Neural cell (in vitro differentiated cells): ENCODE data around the gene PDE8A. TPM values are rescaled to one million over a fixed set of nuclear protein-coding genes. Genes with fewer than 3 reads are reported as not detected.

ENCODE experiments used
- H2AFZ ChIP-seq: fragments of 200-600, 300-800 bp; sonication (generic), shearing (Covaris generic); 2 replicates; pipeline ENCODE4 v1.6.0; 2014; ENCODE audit warnings: low read depth, mild to moderate bottlenecking, antibody characterized with exemption, low read length, moderate library complexity
- H3F3A ChIP-seq: fragments of 200-600 bp; shearing (Covaris generic); 2 replicates; pipeline ENCODE4 v1.6.1; 2016; ENCODE audit warnings: mild to moderate bottlenecking, moderate library complexity, mixed read lengths, antibody characterized with exemption, low read length; ENCODE audit not compliant: insufficient read depth, poor library complexity, severe bottlenecking
- H3K27ac ChIP-seq: fragments of 200-600, 300-800 bp; sonication (generic), shearing (Covaris generic); 2 replicates; pipeline ENCODE4 v1.5.1; 2014; ENCODE audit warnings: mild to moderate bottlenecking, low read length, moderate library complexity
- H3K27me3 ChIP-seq: fragments of 300-800, 200-600 bp; sonication (generic), shearing (Covaris generic); 2 replicates; pipeline ENCODE4 v1.6.0; 2014; ENCODE audit warnings: mild to moderate bottlenecking, low read depth, low read length, moderate library complexity; ENCODE audit not compliant: insufficient read depth
- H3K36me3 ChIP-seq: fragments of 300-800, 200-600 bp; sonication (generic), shearing (Covaris generic); 2 replicates; pipeline ENCODE4 v1.5.1; 2014; ENCODE audit warnings: mild to moderate bottlenecking, antibody characterized with exemption, low read length, moderate library complexity; ENCODE audit not compliant: insufficient read depth
- H3K4me2 ChIP-seq: fragments of 300-800, 200-600 bp; sonication (generic), shearing (Covaris generic); 2 replicates; pipeline ENCODE4 v1.6.0; 2014; ENCODE audit warnings: mild to moderate bottlenecking, low read length
- H3K4me3 ChIP-seq: fragments of 300-800, 200-600 bp; sonication (generic), shearing (Covaris generic); 2 replicates; pipeline ENCODE4 v1.5.1; 2014; ENCODE audit warnings: mild to moderate bottlenecking, low read length, moderate library complexity
- H3K79me2 ChIP-seq: fragments of 200-600 bp; shearing (Covaris generic); replicated peaks from 2 replicates; pipeline ENCODE4 v1.6.0; 2014; ENCODE audit warnings: mild to moderate bottlenecking, low read length, moderate library complexity; ENCODE audit not compliant: insufficient read depth
- H3K9ac ChIP-seq: fragments of 300-800, 200-600 bp; sonication (generic), shearing (Covaris generic); 2 replicates; pipeline ENCODE4 v1.6.1; 2016; ENCODE audit warnings: mild to moderate bottlenecking, low read length, mixed read lengths
- H3K9me2 ChIP-seq: fragments of 200-600 bp; shearing (Covaris generic); 2 replicates; pipeline ENCODE4 v1.6.1; 2016; ENCODE audit warnings: mild to moderate bottlenecking, low read length, mixed read lengths; ENCODE audit not compliant: insufficient read depth
- H3K9me3 ChIP-seq: fragments of 200-600, 300-800 bp; sonication (generic), shearing (Covaris generic); 2 replicates; pipeline ENCODE4 v1.6.1; 2016; ENCODE audit warnings: mild to moderate bottlenecking, mixed run types, low read length, moderate library complexity, mixed read lengths
- H4K20me1 ChIP-seq: fragments of 200-600 bp; shearing (Covaris generic); 2 replicates; pipeline ENCODE4 v1.6.1; 2016; ENCODE audit warnings: mild to moderate bottlenecking, mixed run types; ENCODE audit not compliant: insufficient read depth
- EP300 ChIP-seq: fragments of 450-650 bp; conservative IDR thresholded peaks from 2 replicates; pipeline ENCODE4 v1.6.1; 2014; ENCODE audit warnings: antibody characterized with exemption, mild to moderate bottlenecking, moderate library complexity; ENCODE audit not compliant: poor library complexity, severe bottlenecking
- EZH2 ChIP-seq: fragments of 200-600, 300-800 bp; shearing (Covaris generic), sonication (generic); IDR thresholded peaks from 2 replicates; pipeline ENCODE4 v1.6.1; 2014; ENCODE audit warnings: antibody characterized with exemption, low read length, borderline replicate concordance, mild to moderate bottlenecking; ENCODE audit not compliant: insufficient read depth, poor library complexity, severe bottlenecking
- MXI1 ChIP-seq: fragments of 450-650 bp; conservative IDR thresholded peaks from 2 replicates; pipeline ENCODE4 v1.6.1; 2014; ENCODE audit warnings: antibody characterized with exemption, mild to moderate bottlenecking; ENCODE audit not compliant: poor library complexity, severe bottlenecking
- POLR2AphosphoS5 ChIP-seq: IDR thresholded peaks from 2 replicates; pipeline ENCODE4 v1.6.1; 2012
- RAD21 ChIP-seq: fragments of 450-650 bp; conservative IDR thresholded peaks from 2 replicates; pipeline ENCODE4 v1.6.1; 2014; ENCODE audit warnings: antibody characterized with exemption, mild to moderate bottlenecking, moderate library complexity
- SMC3 ChIP-seq: fragments of 450-650 bp; conservative IDR thresholded peaks from 2 replicates; pipeline ENCODE4 v1.6.1; 2014; ENCODE audit warnings: antibody characterized with exemption, mild to moderate bottlenecking, moderate library complexity; ENCODE audit not compliant: poor library complexity
- TAF1 ChIP-seq: IDR thresholded peaks from 2 replicates; pipeline ENCODE4 v1.6.1; 2012; ENCODE audit warnings: low read depth
- polyA plus RNA-seq: library from polyadenylated mRNA; depleted of rRNA; stranded (reverse); fragments of >200 nt; gene quantifications from 2 replicates; pipeline ENCODE4 v1.2.3, GENCODE V29; 2014
- TF ChIP-seq, protein P1 (sequence below): fragments of 450-650 bp; IDR thresholded peaks from 2 replicates; pipeline ENCODE4 v1.5.1; 2014; ENCODE audit warnings: antibody characterized with exemption, mild to moderate bottlenecking, moderate library complexity; ENCODE audit not compliant: poor library complexity, severe bottlenecking
- TF ChIP-seq, protein P2 (sequence below): IDR thresholded peaks from 2 replicates; pipeline ENCODE4 v1.6.1; 2012; ENCODE audit warnings: borderline replicate concordance

The PDE8A gene
- polyA plus RNA-seq, 1 donor from 2014 or later, result 13.2 TPM

DNA sequence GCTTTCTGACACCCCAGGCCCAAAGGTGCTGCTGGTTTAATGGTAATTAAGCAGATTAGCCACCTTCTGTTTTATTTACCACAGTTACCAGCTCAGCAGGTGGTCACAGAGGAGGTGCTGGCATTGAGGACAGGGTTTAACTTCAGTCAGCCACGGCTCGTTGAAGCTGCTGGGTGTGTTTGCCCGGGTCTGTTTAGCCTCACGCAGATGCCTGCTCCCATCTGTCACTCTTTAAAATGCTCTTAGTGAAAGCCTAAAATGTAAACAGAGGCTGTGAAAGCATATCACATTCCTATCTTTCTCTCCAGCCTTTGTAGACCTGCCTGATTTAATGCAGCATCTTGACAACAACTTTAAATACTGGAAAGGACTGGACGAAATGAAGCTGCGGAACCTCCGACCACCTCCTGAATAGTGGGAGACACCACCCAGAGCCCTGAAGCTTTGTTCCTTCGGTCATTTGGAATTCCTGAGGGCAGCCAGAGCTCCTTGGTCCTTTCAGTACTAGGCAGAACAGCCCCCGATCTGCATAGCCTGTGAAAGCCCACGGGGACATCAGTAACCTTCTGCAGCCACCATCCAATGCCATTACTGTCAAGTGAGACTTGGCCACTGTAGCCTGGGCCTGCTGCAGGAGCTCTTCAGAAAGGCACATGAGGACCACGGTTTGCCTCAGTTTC lies 156.0 kb downstream of the PDE8A start:
- Histone ChIP-seq H3K9ac (no peak overlapping the region), H3K27me3 (no peaks in the 10 kb centered on the region), H3K36me3 (no peaks in the 10 kb centered on the region), H3K27ac (no peak overlapping the region), H3K4me3 (no peak overlapping the region), H4K20me1 (no peaks in the 10 kb centered on the region), H3K79me2 (no peaks in the 10 kb centered on the region), H3K9me3 (no peaks in the 10 kb centered on the region), H3K4me2 (no peak overlapping the region), H2AFZ (no peak overlapping the region), H3F3A (no peaks in the 10 kb centered on the region), H3K9me2 (no peaks in the 10 kb centered on the region)
- TF ChIP-seq RAD21 (no peak), EZH2 (no peak), SMC3 (no peak), MXI1 (no peak), POLR2AphosphoS5 (no peak), TAF1 (no peak), EP300 (no peak)
- TF ChIP-seq, protein P1, sequence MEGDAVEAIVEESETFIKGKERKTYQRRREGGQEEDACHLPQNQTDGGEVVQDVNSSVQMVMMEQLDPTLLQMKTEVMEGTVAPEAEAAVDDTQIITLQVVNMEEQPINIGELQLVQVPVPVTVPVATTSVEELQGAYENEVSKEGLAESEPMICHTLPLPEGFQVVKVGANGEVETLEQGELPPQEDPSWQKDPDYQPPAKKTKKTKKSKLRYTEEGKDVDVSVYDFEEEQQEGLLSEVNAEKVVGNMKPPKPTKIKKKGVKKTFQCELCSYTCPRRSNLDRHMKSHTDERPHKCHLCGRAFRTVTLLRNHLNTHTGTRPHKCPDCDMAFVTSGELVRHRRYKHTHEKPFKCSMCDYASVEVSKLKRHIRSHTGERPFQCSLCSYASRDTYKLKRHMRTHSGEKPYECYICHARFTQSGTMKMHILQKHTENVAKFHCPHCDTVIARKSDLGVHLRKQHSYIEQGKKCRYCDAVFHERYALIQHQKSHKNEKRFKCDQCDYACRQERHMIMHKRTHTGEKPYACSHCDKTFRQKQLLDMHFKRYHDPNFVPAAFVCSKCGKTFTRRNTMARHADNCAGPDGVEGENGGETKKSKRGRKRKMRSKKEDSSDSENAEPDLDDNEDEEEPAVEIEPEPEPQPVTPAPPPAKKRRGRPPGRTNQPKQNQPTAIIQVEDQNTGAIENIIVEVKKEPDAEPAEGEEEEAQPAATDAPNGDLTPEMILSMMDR, result no peak
- TF ChIP-seq, protein P2, sequence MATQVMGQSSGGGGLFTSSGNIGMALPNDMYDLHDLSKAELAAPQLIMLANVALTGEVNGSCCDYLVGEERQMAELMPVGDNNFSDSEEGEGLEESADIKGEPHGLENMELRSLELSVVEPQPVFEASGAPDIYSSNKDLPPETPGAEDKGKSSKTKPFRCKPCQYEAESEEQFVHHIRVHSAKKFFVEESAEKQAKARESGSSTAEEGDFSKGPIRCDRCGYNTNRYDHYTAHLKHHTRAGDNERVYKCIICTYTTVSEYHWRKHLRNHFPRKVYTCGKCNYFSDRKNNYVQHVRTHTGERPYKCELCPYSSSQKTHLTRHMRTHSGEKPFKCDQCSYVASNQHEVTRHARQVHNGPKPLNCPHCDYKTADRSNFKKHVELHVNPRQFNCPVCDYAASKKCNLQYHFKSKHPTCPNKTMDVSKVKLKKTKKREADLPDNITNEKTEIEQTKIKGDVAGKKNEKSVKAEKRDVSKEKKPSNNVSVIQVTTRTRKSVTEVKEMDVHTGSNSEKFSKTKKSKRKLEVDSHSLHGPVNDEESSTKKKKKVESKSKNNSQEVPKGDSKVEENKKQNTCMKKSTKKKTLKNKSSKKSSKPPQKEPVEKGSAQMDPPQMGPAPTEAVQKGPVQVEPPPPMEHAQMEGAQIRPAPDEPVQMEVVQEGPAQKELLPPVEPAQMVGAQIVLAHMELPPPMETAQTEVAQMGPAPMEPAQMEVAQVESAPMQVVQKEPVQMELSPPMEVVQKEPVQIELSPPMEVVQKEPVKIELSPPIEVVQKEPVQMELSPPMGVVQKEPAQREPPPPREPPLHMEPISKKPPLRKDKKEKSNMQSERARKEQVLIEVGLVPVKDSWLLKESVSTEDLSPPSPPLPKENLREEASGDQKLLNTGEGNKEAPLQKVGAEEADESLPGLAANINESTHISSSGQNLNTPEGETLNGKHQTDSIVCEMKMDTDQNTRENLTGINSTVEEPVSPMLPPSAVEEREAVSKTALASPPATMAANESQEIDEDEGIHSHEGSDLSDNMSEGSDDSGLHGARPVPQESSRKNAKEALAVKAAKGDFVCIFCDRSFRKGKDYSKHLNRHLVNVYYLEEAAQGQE, result no peak

DNA sequence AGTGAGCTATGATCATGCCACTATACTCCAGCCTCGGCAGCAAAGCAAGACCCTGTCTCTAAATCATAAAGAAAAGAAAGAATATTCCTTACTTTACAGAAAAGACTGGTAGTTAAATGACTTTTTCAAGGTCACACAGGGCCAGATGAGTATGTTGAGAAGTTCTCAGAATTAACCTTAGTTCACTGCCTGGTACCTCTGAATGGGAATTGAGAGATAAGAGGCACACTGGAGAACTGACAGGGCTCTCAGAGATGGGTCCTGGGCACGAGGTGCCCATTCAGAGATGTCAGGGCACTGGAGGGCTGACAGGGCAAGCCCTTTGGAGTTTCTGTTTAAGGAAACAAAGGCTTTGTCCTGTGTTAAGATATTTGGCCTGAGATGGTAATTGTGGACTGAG lies 157.7 kb downstream of the PDE8A start:
- no peak overlapping the region for H3K4me2 ChIP-seq
- TF ChIP-seq POLR2AphosphoS5 (no peak), TAF1 (no peak), MXI1 (no peak), RAD21 (no peak), EP300 (no peak), EZH2 (no peak), SMC3 (no peak)
- TF ChIP-seq, protein P2, result no peak
- TF ChIP-seq, protein P1, result no peak
- H3K9me2 ChIP-seq, result no peaks in the 10 kb centered on the region
- no peaks in the 10 kb centered on the region for H3K79me2 ChIP-seq
- H4K20me1 ChIP-seq, result no peaks in the 10 kb centered on the region
- H3K4me3 ChIP-seq, result no peak overlapping the region
- no peaks in the 10 kb centered on the region for H3K27me3 ChIP-seq
- H3K9ac ChIP-seq, result no peak overlapping the region
- H2AFZ ChIP-seq, result no peak overlapping the region
- H3F3A ChIP-seq, result no peaks in the 10 kb centered on the region
- no peak overlapping the region for H3K27ac ChIP-seq
- H3K36me3 ChIP-seq, result no peaks in the 10 kb centered on the region
- no peaks in the 10 kb centered on the region for H3K9me3 ChIP-seq
